GM18907 (cell line): Measurements from ENCODE around the gene PSMG4.

ENCODE experiments used
- ATAC-seq: cut with Tn5 transposase; IDR thresholded peaks from one replicate; pipeline ENCODE4 v1.9.1; 2021; ENCODE audit warnings: mild to moderate bottlenecking, moderate library complexity; ENCODE audit not compliant: unreplicated experiment

The PSMG4 gene

DNA sequence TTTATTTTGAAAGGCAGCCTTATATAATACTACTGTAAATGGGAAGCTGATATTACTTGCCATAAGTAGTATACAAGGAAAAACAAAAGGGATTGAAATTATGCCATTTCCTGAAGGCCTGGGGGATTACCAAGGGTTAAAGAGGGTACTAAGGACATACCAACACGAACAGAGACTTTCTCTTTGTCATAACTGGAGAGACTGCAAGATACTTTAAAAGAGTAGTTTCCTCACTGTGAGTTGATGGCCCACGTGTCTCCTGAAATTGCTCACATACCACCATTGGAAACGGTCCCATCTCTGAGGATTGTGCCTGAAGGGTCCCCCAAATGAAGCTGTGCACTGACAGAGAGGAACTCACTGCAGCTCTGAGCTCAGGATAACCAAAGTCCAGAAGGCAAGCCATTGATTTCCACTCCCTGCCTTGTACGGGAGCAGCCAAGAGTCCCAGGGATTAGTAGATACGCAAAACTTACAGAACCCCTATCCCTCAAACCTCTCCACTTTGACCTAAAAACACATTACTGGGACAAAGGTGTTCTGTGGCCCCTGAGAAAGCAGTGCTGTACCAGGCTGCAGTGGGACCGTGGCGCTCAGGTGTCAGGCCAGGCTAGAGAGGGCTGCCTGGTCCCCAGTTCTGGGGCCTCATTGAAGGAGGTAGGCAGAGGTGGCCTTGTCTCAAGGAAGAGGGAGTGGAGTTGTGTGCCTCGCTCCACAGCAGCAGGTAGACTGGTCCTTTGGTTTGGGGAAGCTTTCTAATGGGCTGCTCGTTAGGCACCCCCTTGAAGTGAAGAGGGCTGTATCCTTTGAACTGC is 15.2 kb downstream of the PSMG4 start:
- ATAC-seq, result no peak

DNA sequence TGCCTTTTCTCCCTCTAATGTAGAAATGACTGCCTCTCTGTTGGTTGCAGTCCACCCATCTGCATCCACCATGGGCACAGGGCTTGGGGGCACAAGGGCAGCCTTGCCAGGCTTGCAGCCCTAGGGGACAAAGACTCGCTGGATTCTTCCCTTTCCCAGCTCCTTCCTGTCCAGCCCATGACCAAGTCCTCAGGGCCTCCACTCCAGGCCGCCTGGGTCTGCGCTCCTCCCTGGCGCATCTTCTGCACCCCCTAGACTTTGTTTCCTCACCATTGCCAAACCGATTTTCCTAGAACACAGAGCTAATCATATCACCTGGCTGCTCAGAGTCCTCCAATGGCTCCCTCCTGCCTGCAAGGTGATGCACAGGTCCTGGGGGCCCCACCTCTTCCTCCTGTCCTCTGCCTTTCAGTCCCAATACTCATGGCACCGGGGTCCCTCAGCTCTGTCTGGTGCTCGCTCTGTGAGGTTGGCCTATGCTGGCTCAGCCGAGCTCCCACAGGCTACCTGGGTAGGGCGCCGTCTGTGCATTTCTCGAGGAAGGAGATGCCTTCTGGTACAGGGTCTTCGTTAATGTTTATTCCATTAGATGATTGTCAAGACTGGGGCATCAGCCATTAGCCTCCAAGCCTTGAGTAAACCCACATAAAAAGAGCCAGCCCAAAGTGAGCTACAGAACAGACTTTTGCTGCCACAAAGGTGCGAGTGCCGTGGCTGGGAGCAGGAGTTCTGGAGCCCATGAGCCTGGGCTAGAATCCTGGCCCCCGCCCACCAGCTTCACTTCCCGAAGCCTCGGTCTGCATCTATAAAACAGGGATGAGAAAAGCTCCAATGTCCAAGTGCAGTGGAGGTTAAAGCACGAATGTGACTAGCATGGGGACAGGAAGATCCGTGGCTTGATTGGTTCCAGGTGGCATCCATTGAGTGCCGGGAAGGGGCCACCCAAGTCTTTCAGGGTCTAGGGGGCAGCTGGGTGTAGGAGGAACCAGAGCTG is 17.7 kb downstream of the PSMG4 start:
- ATAC-seq, result no peak

DNA sequence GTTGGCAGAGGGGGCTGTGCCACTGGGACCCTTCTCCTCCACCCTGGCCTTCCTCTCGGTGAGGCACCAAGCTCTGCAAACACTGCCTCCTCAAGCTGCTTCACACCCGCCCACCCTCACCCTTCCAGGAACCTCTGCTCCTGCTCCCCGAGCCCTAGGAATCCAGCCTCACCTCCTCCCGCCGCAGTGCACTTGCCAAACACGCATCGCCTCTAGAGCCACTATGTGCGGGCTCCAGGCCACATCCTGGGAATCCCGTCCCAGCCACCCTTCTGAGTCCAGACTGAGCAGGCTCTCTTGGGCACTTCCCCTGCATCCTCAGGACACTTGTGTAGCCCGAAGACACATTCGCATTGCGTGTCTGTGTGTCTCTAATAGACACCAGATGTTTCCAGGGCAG is 18.5 kb downstream of the PSMG4 start:
- ATAC-seq, result no peak

DNA sequence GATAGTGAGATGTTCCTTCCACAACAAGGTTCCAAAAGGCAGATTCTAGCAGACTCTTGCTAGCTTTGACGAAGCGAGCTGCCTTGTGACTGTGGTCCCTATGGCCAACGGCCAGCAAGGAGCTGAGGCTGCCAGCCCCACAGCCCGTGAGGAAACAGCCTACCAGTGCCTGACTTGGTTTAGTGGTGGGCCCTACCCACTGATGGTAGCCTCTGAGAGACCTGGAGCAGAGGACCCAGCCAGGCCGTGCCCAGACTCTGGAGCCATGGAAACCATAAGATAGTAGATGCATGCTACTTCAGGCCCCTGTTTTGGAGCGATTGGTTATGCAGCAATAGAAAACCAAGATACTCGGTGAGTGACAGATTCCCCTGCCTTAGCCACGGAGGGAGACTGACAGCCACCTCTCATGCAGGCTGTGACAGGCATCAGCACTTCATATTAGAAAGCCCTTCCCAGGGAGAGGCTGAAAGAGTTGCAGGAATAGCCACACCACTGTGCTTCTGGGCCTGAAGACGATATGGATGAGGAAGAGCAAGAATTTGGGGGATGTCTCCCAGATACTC is 19.2 kb downstream of the PSMG4 start:
- no peak for ATAC-seq

DNA sequence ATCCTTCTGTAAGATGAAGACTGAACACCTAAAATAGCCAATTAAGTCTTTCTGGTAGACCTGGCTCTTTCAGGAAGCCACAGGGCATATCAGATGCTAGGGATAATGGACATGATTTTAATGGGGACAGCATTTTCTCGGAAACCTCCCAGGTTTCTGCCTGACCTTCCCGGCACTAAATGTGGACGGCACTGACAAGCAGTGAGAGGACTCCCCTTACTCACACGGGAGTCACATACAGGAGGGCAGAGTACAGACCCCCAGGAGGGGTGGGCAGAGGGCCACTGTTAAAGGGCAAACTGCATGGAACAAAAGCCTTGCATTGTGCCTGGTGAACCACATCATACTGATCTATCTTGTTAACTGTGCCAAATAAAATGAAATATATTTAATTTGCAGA is 19.9 kb downstream of the PSMG4 start:
- ATAC-seq, result no peak

DNA sequence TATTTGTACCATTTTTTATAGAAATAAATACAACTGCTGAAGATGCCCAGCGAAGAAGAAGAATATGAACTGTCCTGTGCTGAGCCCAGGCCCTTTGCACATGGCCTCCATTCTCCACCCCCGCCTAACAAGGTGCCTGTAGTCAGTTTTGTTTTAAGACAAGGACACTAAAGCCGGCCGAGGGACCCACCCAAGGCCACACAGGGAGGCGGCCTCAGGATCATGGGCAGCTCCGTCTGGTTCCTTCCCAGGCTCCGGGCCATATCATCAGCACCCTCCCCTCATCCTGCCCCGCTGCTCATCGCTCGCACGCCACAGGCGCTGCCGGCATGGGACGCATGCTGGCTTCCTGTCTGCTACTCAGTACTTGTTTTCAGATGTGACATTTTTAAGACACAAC is 21.3 kb downstream of the PSMG4 start:
- no peak for ATAC-seq

DNA sequence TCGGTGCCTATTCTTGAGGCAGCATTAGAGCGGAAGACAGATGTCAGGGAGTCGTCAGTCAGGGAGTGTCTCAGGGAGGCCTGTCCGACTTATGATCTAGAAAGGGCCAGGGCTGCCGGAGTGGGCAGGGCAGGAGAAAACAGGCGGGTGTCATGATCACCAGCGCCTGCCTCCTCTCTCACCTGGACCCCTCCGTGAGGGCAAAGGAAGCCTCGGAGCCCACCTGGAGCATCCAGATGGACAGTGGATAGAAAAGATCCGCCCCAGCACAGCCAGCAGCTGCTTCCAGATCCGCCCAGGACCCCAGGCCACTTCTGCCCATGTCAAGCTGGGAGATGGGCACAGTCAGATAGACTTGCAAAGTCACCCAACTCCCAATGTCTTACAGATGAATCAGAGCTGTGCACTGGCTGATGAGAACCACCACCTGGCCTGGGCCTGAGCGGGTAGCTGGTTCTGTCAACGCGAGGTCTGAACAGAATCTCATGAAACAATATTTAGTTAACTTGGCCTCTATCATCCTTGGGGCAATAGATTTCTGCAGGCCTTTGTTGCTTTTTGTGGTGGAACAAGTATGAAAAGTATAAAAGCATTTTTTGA is 22.2 kb downstream of the PSMG4 start:
- ATAC-seq, result no peak

DNA sequence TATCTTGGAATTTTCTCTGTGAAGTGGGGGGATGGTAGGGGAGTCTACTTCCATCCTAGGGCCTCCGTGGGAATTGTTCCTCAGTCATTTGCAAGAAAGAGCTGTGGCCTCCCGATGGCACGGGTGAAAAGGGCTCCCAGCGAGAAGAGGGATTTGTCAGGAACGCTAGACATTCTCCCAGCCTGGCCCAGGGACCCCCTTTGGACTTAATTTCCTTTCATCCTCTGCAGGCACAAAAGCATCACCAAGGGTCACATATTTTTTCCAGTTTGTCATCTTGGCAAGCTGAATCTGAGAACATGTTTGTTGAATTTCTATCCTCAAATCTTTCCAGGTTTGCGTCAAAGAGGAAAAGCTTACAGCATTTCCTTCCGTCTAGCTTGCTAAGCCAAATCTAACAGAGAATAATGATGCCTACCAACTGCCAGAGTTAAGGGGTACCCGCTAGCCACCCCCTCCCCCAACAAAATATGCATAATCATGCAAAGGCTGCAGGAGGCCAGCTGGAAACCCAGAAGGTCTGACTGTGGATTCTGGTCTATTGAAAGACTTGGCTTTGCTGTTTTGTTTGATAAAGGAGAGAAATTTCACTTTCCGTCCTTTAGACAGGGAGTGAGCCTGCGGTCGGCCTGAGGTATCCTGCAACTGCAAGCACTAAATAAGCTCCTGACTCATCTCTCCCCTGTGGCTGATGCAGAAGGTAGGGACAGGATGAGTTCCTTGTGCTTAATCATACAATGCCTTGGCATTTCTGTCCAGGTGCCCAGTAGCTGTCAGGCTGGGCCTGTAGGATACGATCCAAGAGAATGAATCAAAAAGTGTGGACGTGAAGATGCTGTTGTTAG is 23.1 kb downstream of the PSMG4 start:
- ATAC-seq, result no peak

DNA sequence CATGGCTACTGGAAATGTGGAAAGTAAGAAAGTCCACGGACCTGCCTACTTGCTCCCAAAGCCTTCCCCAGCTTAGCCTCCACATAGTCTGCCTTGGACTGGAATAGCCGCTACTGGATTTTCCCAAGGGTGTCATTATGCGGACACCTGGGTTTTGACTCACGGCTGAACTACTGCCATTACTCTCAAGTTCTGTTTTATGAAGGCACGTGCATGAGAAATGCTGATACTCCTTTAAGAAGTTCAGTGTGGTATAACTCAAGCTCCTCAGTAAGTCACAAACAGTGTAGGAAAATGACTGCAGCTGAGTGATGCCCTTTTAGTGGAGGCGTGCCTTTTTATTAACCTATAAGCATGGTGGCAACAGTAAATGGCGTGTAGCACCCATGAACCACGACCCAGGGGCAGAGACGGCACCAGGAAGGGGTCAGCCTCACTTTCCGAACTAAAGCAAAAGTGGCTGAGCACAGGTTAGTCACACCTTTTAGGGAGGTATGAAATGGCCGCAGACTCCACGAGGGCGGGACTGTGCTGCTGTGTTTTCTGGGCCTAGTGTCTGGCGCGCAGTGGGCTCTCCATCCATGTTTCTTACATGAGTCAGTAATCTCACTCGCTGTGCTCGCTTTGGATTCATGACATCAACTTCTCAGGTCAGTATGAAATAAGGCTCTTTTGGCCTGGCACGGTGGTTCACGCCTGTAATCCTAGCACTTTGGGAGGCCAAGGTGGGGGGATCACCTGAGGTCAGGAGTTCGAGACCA is 23.9 kb downstream of the PSMG4 start:
- ATAC-seq, result no peak

DNA sequence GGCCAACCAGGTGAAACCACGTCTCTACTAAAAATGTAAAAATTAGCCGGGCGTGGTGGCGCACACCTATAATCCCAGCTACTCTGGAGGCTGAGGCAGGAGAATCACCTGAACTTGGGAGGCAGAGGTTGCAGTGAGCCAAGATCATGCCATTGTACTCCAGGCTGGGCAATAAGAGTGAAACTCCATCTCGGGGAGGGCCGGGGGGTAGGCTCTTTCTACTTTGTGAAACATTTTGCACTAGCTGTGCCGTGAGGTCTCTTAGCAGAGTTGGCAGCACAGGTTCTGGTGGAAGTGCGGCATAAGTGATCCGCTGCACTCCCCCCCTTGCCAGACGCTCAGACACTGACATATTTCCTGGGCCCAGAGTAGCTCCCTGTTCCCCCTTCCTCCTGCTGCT is 24.5 kb downstream of the PSMG4 start:
- ATAC-seq, result no peak

DNA sequence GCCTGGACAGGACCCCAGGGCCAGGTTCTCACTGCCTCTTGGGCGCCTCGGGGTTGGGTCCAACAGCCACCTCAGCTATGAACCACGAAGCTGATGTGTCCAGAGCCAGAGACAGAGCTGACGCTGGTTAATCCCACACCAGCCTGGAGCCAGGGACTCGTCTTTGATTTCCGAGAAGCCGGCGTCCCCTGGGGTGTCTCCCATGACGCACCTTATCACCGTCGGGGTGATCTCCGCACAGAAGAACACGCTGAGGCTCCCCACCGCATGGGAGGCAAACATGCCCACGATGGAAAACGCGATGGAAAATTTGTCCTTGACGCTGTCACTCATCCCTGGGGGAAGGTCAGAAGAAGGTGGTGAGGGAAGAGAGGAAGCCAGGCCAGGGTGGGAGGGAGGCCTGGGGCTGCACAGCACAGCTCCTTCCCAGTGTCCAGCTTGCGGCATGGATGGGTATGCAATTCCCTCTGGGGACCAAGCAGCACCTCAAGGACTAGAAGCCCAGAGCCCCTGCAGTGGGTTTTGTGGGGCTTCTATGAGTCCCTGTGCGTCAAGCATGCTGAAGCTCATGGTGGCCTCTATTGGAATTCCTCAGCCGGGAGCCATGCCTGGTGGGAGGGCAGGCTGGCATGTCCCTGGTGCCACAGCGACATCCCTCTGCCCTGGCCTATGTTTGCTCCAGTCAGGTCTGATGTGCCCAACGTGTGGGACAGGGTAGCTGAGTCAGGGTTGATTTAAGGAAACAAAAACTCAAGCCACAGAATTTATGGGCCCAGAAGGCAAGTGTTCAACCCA is 25.1 kb downstream of the PSMG4 start:
- ATAC-seq, result no peak

DNA sequence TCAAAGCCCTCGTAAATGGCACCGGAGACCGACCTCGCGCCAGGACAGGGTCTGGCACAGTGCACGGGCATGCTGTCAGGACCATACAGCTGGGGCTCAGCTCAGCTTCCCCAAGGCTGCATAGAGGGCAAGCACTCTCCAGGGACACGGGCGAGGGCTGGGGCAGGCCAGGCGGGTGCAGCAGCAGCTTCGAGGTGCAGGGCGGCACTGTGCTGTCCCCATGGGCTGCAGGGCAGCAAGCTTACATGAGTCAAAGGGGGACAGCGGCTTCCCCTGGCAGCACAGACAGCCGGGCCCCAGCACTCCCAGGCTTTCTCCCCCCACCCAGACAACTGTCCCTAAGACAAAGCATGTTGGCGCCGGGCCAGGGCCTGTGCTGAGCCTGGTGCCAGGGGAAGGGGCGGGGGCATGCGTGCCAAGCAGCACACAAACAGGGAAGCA is 25.7 kb downstream of the PSMG4 start:
- ATAC-seq, result no peak

DNA sequence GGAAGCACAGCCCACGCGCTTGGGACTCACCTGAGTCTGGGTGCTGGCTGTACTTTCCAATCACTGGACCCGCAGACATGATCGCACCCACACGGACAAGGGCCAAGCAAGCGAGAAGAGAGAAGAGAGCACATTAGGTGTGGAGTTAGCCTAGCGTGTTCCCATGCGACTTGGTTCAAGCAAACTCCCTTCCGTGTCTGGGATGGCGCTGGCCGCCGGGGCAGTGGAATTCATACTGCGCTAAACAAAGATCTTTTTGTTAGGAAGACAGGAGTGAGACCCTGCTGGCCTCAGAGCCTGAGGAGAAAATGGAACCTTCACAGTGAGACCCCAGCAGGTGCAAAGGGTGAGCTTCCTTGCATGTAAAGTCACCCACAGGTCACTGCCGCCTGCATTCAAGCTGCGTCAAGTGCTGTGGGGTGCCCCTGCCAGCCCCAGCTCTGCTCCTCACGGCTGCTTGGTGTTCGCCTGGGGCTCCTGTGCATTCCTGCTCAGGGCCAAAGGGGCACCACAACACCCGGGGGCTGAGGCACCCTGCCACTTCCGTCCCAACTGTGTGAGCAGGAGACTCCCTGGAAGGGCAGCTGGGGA is 26.4 kb downstream of the PSMG4 start:
- ATAC-seq, result no peak

DNA sequence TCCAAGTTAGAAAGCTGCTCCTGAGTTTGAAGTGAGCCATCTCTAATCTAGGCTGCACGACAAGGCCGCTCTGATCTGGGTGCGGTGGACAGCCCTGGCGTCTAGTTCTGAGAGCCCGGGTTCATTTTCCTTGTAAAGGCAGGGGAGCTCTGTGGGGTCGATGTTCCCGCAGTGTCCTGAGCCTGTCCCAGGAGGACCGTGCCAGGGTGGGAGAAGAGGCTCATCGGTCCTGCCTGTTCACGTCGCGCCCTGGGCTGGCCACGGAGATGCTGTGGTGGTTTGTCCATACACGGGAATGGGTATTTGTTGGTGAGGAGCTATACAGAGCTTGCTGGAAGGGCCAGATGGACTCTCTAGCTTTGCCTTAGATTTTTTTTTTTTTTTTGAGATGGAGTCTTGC is 27.0 kb downstream of the PSMG4 start:
- no peak for ATAC-seq

DNA sequence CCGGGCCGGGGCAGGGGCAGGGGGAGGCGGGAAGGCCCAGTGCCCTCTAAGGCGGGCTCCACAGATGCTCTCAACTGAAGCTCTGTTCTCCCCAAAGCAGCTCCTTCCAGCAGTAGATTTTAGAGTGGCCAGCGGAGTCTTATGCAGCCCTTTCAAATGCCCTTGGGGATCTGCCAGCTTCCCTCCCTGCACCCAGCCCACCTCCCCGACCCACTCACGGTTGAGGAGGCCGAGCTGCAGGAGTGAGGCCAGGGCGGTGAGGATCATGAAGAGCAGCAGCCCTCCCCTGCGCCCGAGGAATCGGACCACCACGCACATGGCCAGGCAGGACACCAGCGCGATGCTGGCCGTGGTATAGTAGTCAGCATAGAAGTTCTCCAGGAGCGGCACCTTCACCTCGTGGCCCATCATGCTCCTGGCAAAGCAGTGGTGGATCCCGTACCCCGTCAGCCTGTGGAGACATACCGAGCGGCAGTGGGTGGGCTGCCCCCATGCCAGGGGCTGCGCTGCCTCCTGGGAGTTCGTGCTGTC is 28.0 kb downstream of the PSMG4 start:
- ATAC-seq, result no peak

DNA sequence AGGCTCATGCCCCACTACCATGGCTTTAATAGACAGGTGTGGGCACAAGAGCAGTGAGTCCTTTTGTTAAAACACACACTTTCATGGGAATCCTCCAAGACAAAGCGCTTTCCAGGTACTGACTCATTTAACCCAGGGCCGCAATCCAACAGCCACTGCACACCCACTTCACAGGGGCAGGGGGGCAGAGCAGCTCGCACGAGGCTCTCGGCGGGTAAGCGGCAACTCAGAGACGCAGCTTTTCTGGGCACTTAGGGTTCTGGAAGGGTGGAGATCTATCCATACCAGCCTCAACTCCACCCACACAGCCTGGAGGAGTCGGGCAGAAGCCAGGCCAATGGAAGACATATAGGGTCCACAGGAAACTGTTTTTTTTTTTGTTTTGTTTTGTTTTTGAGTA is 28.6 kb downstream of the PSMG4 start:
- no peak for ATAC-seq

DNA sequence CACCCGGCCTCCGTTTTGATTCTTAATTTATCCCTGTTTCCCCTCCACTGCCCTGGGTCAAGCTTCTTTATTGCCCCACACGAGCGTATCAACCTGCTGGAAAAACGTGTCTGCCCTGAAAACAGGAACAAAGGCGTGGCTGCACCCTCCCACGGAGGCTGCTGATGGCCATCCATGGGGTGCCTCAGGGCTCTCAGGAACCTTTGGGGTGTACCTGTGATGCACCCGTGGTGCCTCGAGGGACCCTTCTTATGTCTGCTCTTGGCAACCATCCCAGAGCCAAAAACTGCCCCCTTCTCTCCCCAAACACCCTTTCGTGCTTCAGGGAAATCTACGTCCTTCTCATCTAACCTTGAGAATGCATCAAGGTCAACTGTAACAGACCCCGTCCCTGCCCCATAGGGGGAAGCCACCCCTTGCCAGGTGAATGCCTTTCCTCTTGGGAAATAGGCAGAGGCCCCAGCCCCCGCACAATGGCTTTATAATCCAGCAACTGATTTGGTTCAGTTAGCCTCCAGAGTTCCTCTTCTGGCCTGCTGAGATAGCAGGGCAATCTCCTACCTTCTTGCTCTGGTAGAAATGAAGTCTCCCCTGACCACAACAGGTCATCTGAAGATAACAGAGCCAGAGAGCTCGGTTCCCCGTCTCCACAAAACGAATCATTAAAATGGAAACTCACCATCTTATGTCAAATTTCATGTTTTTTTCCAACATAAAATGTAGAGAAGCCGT is 29.4 kb downstream of the PSMG4 start:
- ATAC-seq, result no peak
